GM23338 (cell line): ENCODE measurements around the gene NOVA2. TPM values are rescaled to one million over a fixed set of nuclear protein-coding genes. Genes with fewer than 3 reads are reported as not detected.

ENCODE experiments used
- ATAC-seq: fragments of 200-7000 bp; cut with Tn5 transposase; 3 replicates; pipeline ENCODE4 v1.9.1; 2020
- DNase-seq: peaks from one replicate; pipeline ENCODE4 v3.0.0-alpha.2; 2015; ENCODE audit warnings: low spot score
- H2AFZ ChIP-seq: fragments of 200-600 bp; sonication (generic); 2 replicates; pipeline ENCODE4 v1.8.0; 2016; ENCODE audit warnings: antibody characterized with exemption, mild to moderate bottlenecking, moderate library complexity
- H3F3A ChIP-seq: fragments of 200-600 bp; sonication (generic); replicated peaks from 2 replicates; pipeline ENCODE4 v1.8.0; 2017; ENCODE audit warnings: antibody characterized with exemption, mixed run types, low read depth
- H3K27ac ChIP-seq: fragments of 200-600 bp; sonication (generic); 2 replicates; pipeline ENCODE4 v1.6.1; 2016; ENCODE audit warnings: low read depth
- H3K27me3 ChIP-seq: fragments of 200-600 bp; sonication (generic); 2 replicates; pipeline ENCODE4 v1.8.0; 2016; ENCODE audit warnings: mild to moderate bottlenecking, mixed run types, moderate library complexity; ENCODE audit not compliant: insufficient read depth
- H3K36me3 ChIP-seq: fragments of 200-600 bp; sonication (generic); 2 replicates; pipeline ENCODE4 v1.8.0; 2016; ENCODE audit warnings: mild to moderate bottlenecking; ENCODE audit not compliant: insufficient read depth
- H3K4me1 ChIP-seq: fragments of 200-600 bp; sonication (generic); 2 replicates; pipeline ENCODE4 v1.8.0; 2016; ENCODE audit warnings: mild to moderate bottlenecking, moderate library complexity; ENCODE audit not compliant: insufficient read depth
- H3K4me2 ChIP-seq: fragments of 200-600 bp; sonication (generic); 2 replicates; pipeline ENCODE4 v1.7.1; 2017; ENCODE audit warnings: mixed run types
- H3K4me3 ChIP-seq: fragments of 200-600 bp; sonication (generic); 2 replicates; pipeline ENCODE4 v1.6.1; 2016; ENCODE audit warnings: mixed run types
- H3K79me2 ChIP-seq: fragments of 200-600 bp; sonication (generic); replicated peaks from 2 replicates; pipeline ENCODE4 v1.8.0; 2017; ENCODE audit warnings: mild to moderate bottlenecking; ENCODE audit not compliant: insufficient read depth
- H3K9me2 ChIP-seq: fragments of 200-600 bp; sonication (generic); 2 replicates; pipeline ENCODE4 v1.8.0; 2017; ENCODE audit not compliant: insufficient read depth
- H4K20me1 ChIP-seq: fragments of 200-600 bp; sonication (generic); replicated peaks from 2 replicates; pipeline ENCODE4 v1.8.0; 2017; ENCODE audit warnings: mild to moderate bottlenecking; ENCODE audit not compliant: insufficient read depth
- H3K27ac Mint-ChIP-seq: 2 replicates; pipeline ENCODE4 v1.8.0; 2020; ENCODE audit warnings: inconsistent platforms, mild to moderate bottlenecking, moderate library complexity, mixed read lengths
- H3K27me3 Mint-ChIP-seq: 3 replicates; pipeline ENCODE4 v1.8.0; 2022; ENCODE audit warnings: low read depth, mild to moderate bottlenecking, moderate library complexity, mixed read lengths, inconsistent platforms; ENCODE audit not compliant: insufficient read depth, poor library complexity
- H3K36me3 Mint-ChIP-seq: 3 replicates; pipeline ENCODE4 v1.8.0; 2021; ENCODE audit warnings: low read depth, mild to moderate bottlenecking, inconsistent platforms, moderate library complexity, mixed read lengths
- H3K4me1 Mint-ChIP-seq: 3 replicates; pipeline ENCODE4 v1.8.0; 2020; ENCODE audit warnings: mild to moderate bottlenecking, inconsistent platforms, mixed read lengths
- H3K4me3 Mint-ChIP-seq: 3 replicates; pipeline ENCODE4 v1.8.0; 2021; ENCODE audit warnings: moderate library complexity, mild to moderate bottlenecking, inconsistent platforms, mixed read lengths
- H3K9me3 Mint-ChIP-seq: 3 replicates; pipeline ENCODE4 v1.8.0; 2020; ENCODE audit warnings: moderate library complexity, mild to moderate bottlenecking, inconsistent platforms, mixed read lengths
- CREB1 ChIP-seq: fragments of 250-450 bp; sonication (Bioruptor Pico); IDR thresholded peaks from 2 replicates; pipeline ENCODE4 v1.5.0; 2020; ENCODE audit warnings: low read depth, mild to moderate bottlenecking, moderate library complexity
- EZH2phosphoT487 ChIP-seq: fragments of 200-600 bp; sonication (generic); IDR thresholded peaks from one replicate; pipeline ENCODE4 v1.8.1; 2018; ENCODE audit warnings: antibody characterized with exemption; ENCODE audit not compliant: unreplicated experiment
- JUNB ChIP-seq: IDR thresholded peaks from one replicate; pipeline ENCODE4 v1.6.1; 2016; ENCODE audit warnings: antibody characterized with exemption; ENCODE audit not compliant: unreplicated experiment
- NANOG ChIP-seq: IDR thresholded peaks from 2 replicates; pipeline ENCODE4 v1.6.1; 2016; ENCODE audit warnings: antibody characterized with exemption, borderline replicate concordance
- POLR2AphosphoS5 ChIP-seq: IDR thresholded peaks from 2 replicates; pipeline ENCODE4 v1.6.1; 2016; ENCODE audit warnings: antibody characterized with exemption, low read depth
- ZNF114 ChIP-seq: fragments of 250-450 bp; sonication (Bioruptor Pico); IDR thresholded peaks from 2 replicates; pipeline ENCODE4 v1.5.0; 2020; ENCODE audit warnings: mild to moderate bottlenecking, moderate library complexity
- ZNF331 ChIP-seq: fragments of 250-450 bp; sonication (Bioruptor Pico); IDR thresholded peaks from 2 replicates; pipeline ENCODE4 v1.5.0; 2020; ENCODE audit warnings: low read depth, mild to moderate bottlenecking, moderate library complexity
- polyA plus RNA-seq: library from polyadenylated mRNA; unstranded; fragments of >200 nt; fragmentation: Nextera tagmentation; extraction: Ambion mirVana; gene quantifications from 2 replicates; pipeline ENCODE4 v1.2.1, GENCODE V29; 2016
- total RNA-seq: library from RNA; depleted of rRNA; stranded (reverse); fragments of >200 nt; shearing (Covaris generic); gene quantifications from 2 replicates; pipeline ENCODE4 v1.2.3, GENCODE V29; 2014
- TF ChIP-seq, protein P1 (sequence below), 2 experiments: fragments of 200-600 bp in 1 of 2; sonication (generic) in 1 of 2; conservative IDR thresholded peaks; 2 replicates each; pipeline versions ENCODE4 v1.5.1 to v1.6.1; 2016 to 2017; ENCODE audit warnings: antibody characterized with exemption in 2 of 2, low read depth in 2 of 2, mild to moderate bottlenecking in 2 of 2, moderate library complexity in 1 of 2
- TF ChIP-seq, protein P2 (sequence below): fragments of 250-450 bp; sonication (Bioruptor Pico); IDR thresholded peaks from 2 replicates; pipeline ENCODE4 v1.5.0; 2020; ENCODE audit warnings: mild to moderate bottlenecking, moderate library complexity

Gene NOVA2
- total and polyA plus RNA-seq, 2 experiments from 2014 or later: 5.1 to 13.7 TPM

DNA sequence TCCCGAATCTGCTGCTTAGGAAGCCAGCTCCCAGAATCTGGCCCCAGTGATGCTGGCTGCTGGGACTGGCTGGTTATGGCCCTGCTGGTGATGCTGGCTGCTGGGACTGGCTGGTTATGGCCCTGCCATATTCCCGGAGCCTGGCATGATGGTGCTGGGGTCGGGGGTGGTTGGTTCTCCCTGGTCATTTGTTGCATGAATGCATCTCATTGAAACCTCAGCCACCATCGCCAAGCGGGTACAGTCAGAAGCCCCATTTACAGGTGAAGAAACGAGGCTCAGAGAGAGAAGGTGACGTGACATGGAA, 47.1 kb upstream of the NOVA2 start (continued):
- TF ChIP-seq, protein P1, sequence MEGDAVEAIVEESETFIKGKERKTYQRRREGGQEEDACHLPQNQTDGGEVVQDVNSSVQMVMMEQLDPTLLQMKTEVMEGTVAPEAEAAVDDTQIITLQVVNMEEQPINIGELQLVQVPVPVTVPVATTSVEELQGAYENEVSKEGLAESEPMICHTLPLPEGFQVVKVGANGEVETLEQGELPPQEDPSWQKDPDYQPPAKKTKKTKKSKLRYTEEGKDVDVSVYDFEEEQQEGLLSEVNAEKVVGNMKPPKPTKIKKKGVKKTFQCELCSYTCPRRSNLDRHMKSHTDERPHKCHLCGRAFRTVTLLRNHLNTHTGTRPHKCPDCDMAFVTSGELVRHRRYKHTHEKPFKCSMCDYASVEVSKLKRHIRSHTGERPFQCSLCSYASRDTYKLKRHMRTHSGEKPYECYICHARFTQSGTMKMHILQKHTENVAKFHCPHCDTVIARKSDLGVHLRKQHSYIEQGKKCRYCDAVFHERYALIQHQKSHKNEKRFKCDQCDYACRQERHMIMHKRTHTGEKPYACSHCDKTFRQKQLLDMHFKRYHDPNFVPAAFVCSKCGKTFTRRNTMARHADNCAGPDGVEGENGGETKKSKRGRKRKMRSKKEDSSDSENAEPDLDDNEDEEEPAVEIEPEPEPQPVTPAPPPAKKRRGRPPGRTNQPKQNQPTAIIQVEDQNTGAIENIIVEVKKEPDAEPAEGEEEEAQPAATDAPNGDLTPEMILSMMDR (conservative IDR thresholded peaks at IDR 0.05; ENCODE audit: low read depth in 2 of 2): no peak
- TF ChIP-seq JUNB (no peak), ZNF114 (CRISPR knock-in tag) (no peak), EZH2phosphoT487 (no peak)

DNA sequence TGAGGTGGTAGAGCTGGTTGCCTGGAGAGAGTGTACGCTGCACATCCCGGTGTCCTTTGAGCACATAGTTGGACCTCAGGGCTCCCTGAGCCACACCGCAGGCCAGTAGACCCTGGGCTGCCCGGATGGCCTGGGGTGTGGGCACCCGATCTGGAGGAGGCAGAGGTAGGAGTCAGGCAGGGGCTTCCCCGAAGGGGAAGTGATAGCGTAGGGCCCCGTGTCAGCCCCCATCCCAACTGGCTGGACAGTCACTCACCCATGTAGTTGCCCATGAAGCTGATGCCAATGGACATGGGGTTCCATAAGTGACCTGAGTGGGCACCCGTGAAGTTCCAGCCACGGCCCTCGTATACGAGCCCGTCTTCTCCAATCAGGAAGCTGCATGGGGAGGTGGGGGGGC, 45.6 kb upstream of the NOVA2 start:
- Mint-ChIP-seq H3K27ac (no peak overlapping the region), H3K27me3 (peaks cover 30% of the 10 kb centered on the region), H3K4me1 (peaks cover 34% of the 10 kb centered on the region), H3K36me3 (peaks cover 6% of the 10 kb centered on the region; the same call in 2 of the 3 replicates), H3K4me3 (no peak overlapping the region), H3K9me3 (no peaks in the 10 kb centered on the region)
- DNase-seq (no peak), ATAC-seq (no peak)
- no peaks in the 10 kb centered on the region for H3K36me3 ChIP-seq
- H3F3A ChIP-seq: no peaks in the 10 kb centered on the region
- H3K27me3 ChIP-seq: peaks cover 18% of the 10 kb centered on the region
- peaks cover 4% of the 10 kb centered on the region; the same call in 1 of the 2 replicates for H4K20me1 ChIP-seq
- no peak overlapping the region for H3K4me3 ChIP-seq
- H3K4me2 ChIP-seq: no peak overlapping the region
- H3K79me2 ChIP-seq: no peaks in the 10 kb centered on the region
- peaks cover 18% of the 10 kb centered on the region for H3K4me1 ChIP-seq
- H3K27ac ChIP-seq: no peak overlapping the region
- H3K9me2 ChIP-seq: no peaks in the 10 kb centered on the region
- H2AFZ ChIP-seq: no peak overlapping the region
- TF ChIP-seq POLR2AphosphoS5: no peak

DNA sequence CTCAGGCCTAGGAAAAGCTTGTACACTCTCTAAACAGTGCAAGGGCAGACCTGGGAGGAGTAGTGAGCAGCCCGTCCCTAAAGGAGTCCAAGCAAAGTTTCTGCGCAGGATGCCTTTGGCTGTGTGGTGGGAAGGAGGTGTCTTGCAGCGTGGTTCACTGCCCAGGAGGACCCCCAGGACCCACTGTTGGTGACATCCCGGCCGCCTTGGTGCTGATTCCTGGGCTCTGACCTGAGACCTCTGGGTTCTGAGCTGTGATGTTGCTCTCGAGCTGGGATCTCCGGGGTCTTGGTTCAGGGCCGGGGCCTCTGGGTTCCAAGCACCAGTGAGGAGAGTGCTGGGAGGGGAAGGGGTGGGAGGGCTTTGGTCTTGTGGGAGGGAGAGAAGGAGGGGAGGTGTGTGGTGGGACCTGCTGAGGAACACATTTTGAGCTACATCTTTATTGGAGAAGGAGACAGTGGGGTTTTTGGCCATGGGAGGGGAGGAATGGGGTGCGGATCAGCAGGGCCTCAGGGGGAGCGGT, 45.1 kb upstream of the NOVA2 start:
- Histone ChIP-seq H4K20me1 (peaks cover 5% of the 10 kb centered on the region; the same call in 1 of the 2 replicates), H3F3A (no peaks in the 10 kb centered on the region), H3K27ac (no peak overlapping the region), H3K36me3 (no peaks in the 10 kb centered on the region), H3K79me2 (no peaks in the 10 kb centered on the region), H3K4me1 (peaks cover 19% of the 10 kb centered on the region), H3K4me3 (no peak overlapping the region), H3K9me2 (no peaks in the 10 kb centered on the region), H2AFZ (no peak overlapping the region), H3K4me2 (no peak overlapping the region), H3K27me3 (peaks cover 23% of the 10 kb centered on the region)
- Mint-ChIP-seq H3K27me3 (peaks cover 31% of the 10 kb centered on the region), H3K36me3 (peaks cover 6% of the 10 kb centered on the region; the same call in 2 of the 3 replicates), H3K9me3 (no peaks in the 10 kb centered on the region), H3K27ac (no peak overlapping the region), H3K4me3 (no peak overlapping the region), H3K4me1 (peaks cover 34% of the 10 kb centered on the region)
- no peak for DNase-seq
- ATAC-seq: no peak
- TF ChIP-seq CREB1 (no peak), NANOG (no peak), ZNF331 (CRISPR knock-in tag) (no peak), JUNB (no peak), EZH2phosphoT487 (no peak)
- TF ChIP-seq, protein P1 (conservative IDR thresholded peaks at IDR 0.05; ENCODE audit: low read depth in 2 of 2): no peak
- TF ChIP-seq, protein P2, sequence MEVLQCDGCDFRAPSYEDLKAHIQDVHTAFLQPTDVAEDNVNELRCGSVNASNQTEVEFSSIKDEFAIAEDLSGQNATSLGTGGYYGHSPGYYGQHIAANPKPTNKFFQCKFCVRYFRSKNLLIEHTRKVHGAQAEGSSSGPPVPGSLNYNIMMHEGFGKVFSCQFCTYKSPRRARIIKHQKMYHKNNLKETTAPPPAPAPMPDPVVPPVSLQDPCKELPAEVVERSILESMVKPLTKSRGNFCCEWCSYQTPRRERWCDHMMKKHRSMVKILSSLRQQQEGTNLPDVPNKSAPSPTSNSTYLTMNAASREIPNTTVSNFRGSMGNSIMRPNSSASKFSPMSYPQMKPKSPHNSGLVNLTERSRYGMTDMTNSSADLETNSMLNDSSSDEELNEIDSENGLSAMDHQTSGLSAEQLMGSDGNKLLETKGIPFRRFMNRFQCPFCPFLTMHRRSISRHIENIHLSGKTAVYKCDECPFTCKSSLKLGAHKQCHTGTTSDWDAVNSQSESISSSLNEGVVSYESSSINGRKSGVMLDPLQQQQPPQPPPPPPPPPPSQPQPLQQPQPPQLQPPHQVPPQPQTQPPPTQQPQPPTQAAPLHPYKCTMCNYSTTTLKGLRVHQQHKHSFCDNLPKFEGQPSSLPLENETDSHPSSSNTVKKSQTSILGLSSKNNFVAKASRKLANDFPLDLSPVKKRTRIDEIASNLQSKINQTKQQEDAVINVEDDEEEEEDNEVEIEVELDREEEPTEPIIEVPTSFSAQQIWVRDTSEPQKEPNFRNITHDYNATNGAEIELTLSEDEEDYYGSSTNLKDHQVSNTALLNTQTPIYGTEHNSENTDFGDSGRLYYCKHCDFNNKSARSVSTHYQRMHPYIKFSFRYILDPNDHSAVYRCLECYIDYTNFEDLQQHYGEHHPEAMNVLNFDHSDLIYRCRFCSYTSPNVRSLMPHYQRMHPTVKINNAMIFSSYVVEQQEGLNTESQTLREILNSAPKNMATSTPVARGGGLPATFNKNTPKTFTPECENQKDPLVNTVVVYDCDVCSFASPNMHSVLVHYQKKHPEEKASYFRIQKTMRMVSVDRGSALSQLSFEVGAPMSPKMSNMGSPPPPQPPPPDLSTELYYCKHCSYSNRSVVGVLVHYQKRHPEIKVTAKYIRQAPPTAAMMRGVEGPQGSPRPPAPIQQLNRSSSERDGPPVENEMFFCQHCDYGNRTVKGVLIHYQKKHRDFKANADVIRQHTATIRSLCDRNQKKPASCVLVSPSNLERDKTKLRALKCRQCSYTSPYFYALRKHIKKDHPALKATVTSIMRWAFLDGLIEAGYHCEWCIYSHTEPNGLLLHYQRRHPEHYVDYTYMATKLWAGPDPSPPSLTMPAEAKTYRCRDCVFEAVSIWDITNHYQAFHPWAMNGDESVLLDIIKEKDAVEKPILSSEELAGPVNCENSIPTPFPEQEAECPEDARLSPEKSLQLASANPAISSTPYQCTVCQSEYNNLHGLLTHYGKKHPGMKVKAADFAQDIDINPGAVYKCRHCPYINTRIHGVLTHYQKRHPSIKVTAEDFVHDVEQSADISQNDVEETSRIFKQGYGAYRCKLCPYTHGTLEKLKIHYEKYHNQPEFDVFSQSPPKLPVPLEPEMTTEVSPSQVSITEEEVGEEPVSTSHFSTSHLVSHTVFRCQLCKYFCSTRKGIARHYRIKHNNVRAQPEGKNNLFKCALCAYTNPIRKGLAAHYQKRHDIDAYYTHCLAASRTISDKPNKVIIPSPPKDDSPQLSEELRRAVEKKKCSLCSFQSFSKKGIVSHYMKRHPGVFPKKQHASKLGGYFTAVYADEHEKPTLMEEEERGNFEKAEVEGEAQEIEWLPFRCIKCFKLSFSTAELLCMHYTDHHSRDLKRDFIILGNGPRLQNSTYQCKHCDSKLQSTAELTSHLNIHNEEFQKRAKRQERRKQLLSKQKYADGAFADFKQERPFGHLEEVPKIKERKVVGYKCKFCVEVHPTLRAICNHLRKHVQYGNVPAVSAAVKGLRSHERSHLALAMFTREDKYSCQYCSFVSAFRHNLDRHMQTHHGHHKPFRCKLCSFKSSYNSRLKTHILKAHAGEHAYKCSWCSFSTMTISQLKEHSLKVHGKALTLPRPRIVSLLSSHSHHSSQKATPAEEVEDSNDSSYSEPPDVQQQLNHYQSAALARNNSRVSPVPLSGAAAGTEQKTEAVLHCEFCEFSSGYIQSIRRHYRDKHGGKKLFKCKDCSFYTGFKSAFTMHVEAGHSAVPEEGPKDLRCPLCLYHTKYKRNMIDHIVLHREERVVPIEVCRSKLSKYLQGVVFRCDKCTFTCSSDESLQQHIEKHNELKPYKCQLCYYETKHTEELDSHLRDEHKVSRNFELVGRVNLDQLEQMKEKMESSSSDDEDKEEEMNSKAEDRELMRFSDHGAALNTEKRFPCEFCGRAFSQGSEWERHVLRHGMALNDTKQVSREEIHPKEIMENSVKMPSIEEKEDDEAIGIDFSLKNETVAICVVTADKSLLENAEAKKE (CRISPR knock-in tag): no peak
